NCI-H1048 (cell line): ENCODE results near the gene GMEB2.

ENCODE experiments used
- DNase-seq: peaks from one replicate; lab custom pipeline; 2025; lab: John Stamatoyannopoulos, UW

The GMEB2 gene

GRCh38 chr20:63544241-63544957, 82.5 kb downstream of the GMEB2 start:
- no peak for DNase-seq

GRCh38 chr20:63543733-63544132, 83.2 kb downstream of the GMEB2 start:
- DNase-seq = no peak

GRCh38 chr20:63543131-63543530, 83.8 kb downstream of the GMEB2 start:
- no peak for DNase-seq

GRCh38 chr20:63542696-63543095, 84.2 kb downstream of the GMEB2 start:
- DNase-seq = no peak

- DNase-seq = no peak
Observed at GRCh38 chr20:63542031-63542559, 84.8 kb downstream of the GMEB2 start.

- no peak for DNase-seq
Observed at GRCh38 chr20:63541371-63541770, 85.5 kb downstream of the GMEB2 start.

GRCh38 chr20:63540417-63541186, 86.3 kb downstream of the GMEB2 start:
- no peak for DNase-seq

GRCh38 chr20:63539441-63540370, 87.2 kb downstream of the GMEB2 start:
- no peak for DNase-seq

- no peak for DNase-seq
Observed at GRCh38 chr20:63539092-63539430, 87.8 kb downstream of the GMEB2 start.

GRCh38 chr20:63538204-63539091, 88.5 kb downstream of the GMEB2 start:
- no peak for DNase-seq
